GM23338 (cell line): Measurements from ENCODE around the gene MPPED2. TPM values are rescaled to one million over a fixed set of nuclear protein-coding genes. Genes with fewer than 3 reads are reported as not detected.

Source experiments
- ATAC-seq: fragments of 200-7000 bp; cut with Tn5 transposase; 3 replicates; pipeline ENCODE4 v1.9.1; 2020
- DNase-seq: peaks from one replicate; pipeline ENCODE4 v3.0.0-alpha.2; 2015; ENCODE audit warnings: low spot score
- H2AFZ ChIP-seq: fragments of 200-600 bp; sonication (generic); 2 replicates; pipeline ENCODE4 v1.8.0; 2016; ENCODE audit warnings: antibody characterized with exemption, mild to moderate bottlenecking, moderate library complexity
- H3F3A ChIP-seq: fragments of 200-600 bp; sonication (generic); replicated peaks from 2 replicates; pipeline ENCODE4 v1.8.0; 2017; ENCODE audit warnings: antibody characterized with exemption, mixed run types, low read depth
- H3K27ac ChIP-seq: fragments of 200-600 bp; sonication (generic); 2 replicates; pipeline ENCODE4 v1.6.1; 2016; ENCODE audit warnings: low read depth
- H3K27me3 ChIP-seq: fragments of 200-600 bp; sonication (generic); 2 replicates; pipeline ENCODE4 v1.8.0; 2016; ENCODE audit warnings: mild to moderate bottlenecking, mixed run types, moderate library complexity; ENCODE audit not compliant: insufficient read depth
- H3K36me3 ChIP-seq: fragments of 200-600 bp; sonication (generic); 2 replicates; pipeline ENCODE4 v1.8.0; 2016; ENCODE audit warnings: mild to moderate bottlenecking; ENCODE audit not compliant: insufficient read depth
- H3K4me1 ChIP-seq: fragments of 200-600 bp; sonication (generic); 2 replicates; pipeline ENCODE4 v1.8.0; 2016; ENCODE audit warnings: mild to moderate bottlenecking, moderate library complexity; ENCODE audit not compliant: insufficient read depth
- H3K4me2 ChIP-seq: fragments of 200-600 bp; sonication (generic); 2 replicates; pipeline ENCODE4 v1.7.1; 2017; ENCODE audit warnings: mixed run types
- H3K4me3 ChIP-seq: fragments of 200-600 bp; sonication (generic); 2 replicates; pipeline ENCODE4 v1.6.1; 2016; ENCODE audit warnings: mixed run types
- H3K79me2 ChIP-seq: fragments of 200-600 bp; sonication (generic); replicated peaks from 2 replicates; pipeline ENCODE4 v1.8.0; 2017; ENCODE audit warnings: mild to moderate bottlenecking; ENCODE audit not compliant: insufficient read depth
- H3K9me2 ChIP-seq: fragments of 200-600 bp; sonication (generic); 2 replicates; pipeline ENCODE4 v1.8.0; 2017; ENCODE audit not compliant: insufficient read depth
- H4K20me1 ChIP-seq: fragments of 200-600 bp; sonication (generic); replicated peaks from 2 replicates; pipeline ENCODE4 v1.8.0; 2017; ENCODE audit warnings: mild to moderate bottlenecking; ENCODE audit not compliant: insufficient read depth
- H3K27ac Mint-ChIP-seq: 2 replicates; pipeline ENCODE4 v1.8.0; 2020; ENCODE audit warnings: inconsistent platforms, mild to moderate bottlenecking, moderate library complexity, mixed read lengths
- H3K27me3 Mint-ChIP-seq: 3 replicates; pipeline ENCODE4 v1.8.0; 2022; ENCODE audit warnings: low read depth, mild to moderate bottlenecking, moderate library complexity, mixed read lengths, inconsistent platforms; ENCODE audit not compliant: insufficient read depth, poor library complexity
- H3K36me3 Mint-ChIP-seq: 3 replicates; pipeline ENCODE4 v1.8.0; 2021; ENCODE audit warnings: low read depth, mild to moderate bottlenecking, inconsistent platforms, moderate library complexity, mixed read lengths
- H3K4me1 Mint-ChIP-seq: 3 replicates; pipeline ENCODE4 v1.8.0; 2020; ENCODE audit warnings: mild to moderate bottlenecking, inconsistent platforms, mixed read lengths
- H3K4me3 Mint-ChIP-seq: 3 replicates; pipeline ENCODE4 v1.8.0; 2021; ENCODE audit warnings: moderate library complexity, mild to moderate bottlenecking, inconsistent platforms, mixed read lengths
- H3K9me3 Mint-ChIP-seq: 3 replicates; pipeline ENCODE4 v1.8.0; 2020; ENCODE audit warnings: moderate library complexity, mild to moderate bottlenecking, inconsistent platforms, mixed read lengths
- CTCF ChIP-seq, 2 experiments: fragments of 200-600 bp in 1 of 2; sonication (generic) in 1 of 2; conservative IDR thresholded peaks; 2 replicates each; pipeline versions ENCODE4 v1.5.1 to v1.6.1; 2016 to 2017; ENCODE audit warnings: antibody characterized with exemption in 2 of 2, low read depth in 2 of 2, mild to moderate bottlenecking in 2 of 2, moderate library complexity in 1 of 2
- EZH2 ChIP-seq: fragments of 200-600 bp; sonication (generic); IDR thresholded peaks from one replicate; pipeline ENCODE4 v1.8.0; 2017; ENCODE audit warnings: antibody characterized with exemption, mild to moderate bottlenecking, low read depth; ENCODE audit not compliant: unreplicated experiment
- EZH2phosphoT487 ChIP-seq: fragments of 200-600 bp; sonication (generic); IDR thresholded peaks from one replicate; pipeline ENCODE4 v1.8.1; 2018; ENCODE audit warnings: antibody characterized with exemption; ENCODE audit not compliant: unreplicated experiment
- NANOG ChIP-seq: IDR thresholded peaks from 2 replicates; pipeline ENCODE4 v1.6.1; 2016; ENCODE audit warnings: antibody characterized with exemption, borderline replicate concordance
- REST ChIP-seq: IDR thresholded peaks from one replicate; pipeline ENCODE4 v1.6.1; 2018; ENCODE audit warnings: antibody characterized with exemption; ENCODE audit not compliant: unreplicated experiment
- STAT1 ChIP-seq: IDR thresholded peaks from one replicate; pipeline ENCODE4 v1.6.1; 2016; ENCODE audit warnings: antibody characterized with exemption; ENCODE audit not compliant: unreplicated experiment
- ZNF331 ChIP-seq: fragments of 250-450 bp; sonication (Bioruptor Pico); IDR thresholded peaks from 2 replicates; pipeline ENCODE4 v1.5.0; 2020; ENCODE audit warnings: low read depth, mild to moderate bottlenecking, moderate library complexity
- polyA plus RNA-seq: library from polyadenylated mRNA; unstranded; fragments of >200 nt; fragmentation: Nextera tagmentation; extraction: Ambion mirVana; gene quantifications from 2 replicates; pipeline ENCODE4 v1.2.1, GENCODE V29; 2016
- total RNA-seq: library from RNA; depleted of rRNA; stranded (reverse); fragments of >200 nt; shearing (Covaris generic); gene quantifications from 2 replicates; pipeline ENCODE4 v1.2.3, GENCODE V29; 2014

The MPPED2 gene
- total and polyA plus RNA-seq, 2 experiments from 2014 or later, result 4.4 to 6.8 TPM

GRCh38 chr11:30605036-30605605 lies 19.0 kb upstream of the MPPED2 start:
- no peak for TF ChIP-seq EZH2phosphoT487
- no peaks in the 10 kb centered on the region for H3K36me3 Mint-ChIP-seq
- Histone ChIP-seq H3K27me3 (no peaks in the 10 kb centered on the region), H3K9me2 (no peaks in the 10 kb centered on the region), H3K4me2 (no peak overlapping the region), H3K36me3 (no peaks in the 10 kb centered on the region), H4K20me1 (no peaks in the 10 kb centered on the region), H3K79me2 (no peaks in the 10 kb centered on the region), H3F3A (no peaks in the 10 kb centered on the region), H2AFZ (no peak overlapping the region), H3K27ac (no peak overlapping the region), H3K4me3 (no peak overlapping the region), H3K4me1 (no peaks in the 10 kb centered on the region)
- no peak overlapping the region for H3K4me3 Mint-ChIP-seq
- H3K27me3 Mint-ChIP-seq, result peaks cover 2% of the 10 kb centered on the region
- peaks cover 2% of the 10 kb centered on the region; the same call in 1 of the 3 replicates for H3K4me1 Mint-ChIP-seq
- H3K27ac Mint-ChIP-seq, result no peak overlapping the region
- no peaks in the 10 kb centered on the region for H3K9me3 Mint-ChIP-seq
- ATAC-seq (no peak), DNase-seq (no peak)

GRCh38 chr11:30603357-30603756 lies 17.2 kb upstream of the MPPED2 start:
- H3K4me2 ChIP-seq, result no peak overlapping the region
- no peaks in the 10 kb centered on the region for H3K4me1 ChIP-seq
- Mint-ChIP-seq H3K9me3 (no peaks in the 10 kb centered on the region), H3K36me3 (no peaks in the 10 kb centered on the region), H3K4me1 (no peaks in the 10 kb centered on the region), H3K4me3 (no peak overlapping the region), H3K27ac (no peak overlapping the region), H3K27me3 (no peaks in the 10 kb centered on the region)
- DNase-seq (no peak), ATAC-seq (no peak)
- H2AFZ ChIP-seq, result no peak overlapping the region
- no peak overlapping the region for H3K4me3 ChIP-seq
- H4K20me1 ChIP-seq, result no peaks in the 10 kb centered on the region
- H3K36me3 ChIP-seq, result no peaks in the 10 kb centered on the region
- no peaks in the 10 kb centered on the region for H3K27me3 ChIP-seq
- no peaks in the 10 kb centered on the region for H3K79me2 ChIP-seq
- H3K27ac ChIP-seq, result no peak overlapping the region
- no peak for TF ChIP-seq REST
- TF ChIP-seq STAT1, result no peak
- TF ChIP-seq NANOG, result no peak
- TF ChIP-seq CTCF (conservative IDR thresholded peaks at IDR 0.05; ENCODE audit: low read depth in 2 of 2), result no peak
- no peak for TF ChIP-seq EZH2phosphoT487
- TF ChIP-seq ZNF331 (CRISPR knock-in tag), result no peak
- TF ChIP-seq EZH2, result no peak
- no peaks in the 10 kb centered on the region for H3K9me2 ChIP-seq
- H3F3A ChIP-seq, result no peaks in the 10 kb centered on the region
